ENCODE measurements around the gene FCRL5.

GRCh38 chr1:157584503-157584902 lies 32.2 kb upstream of the FCRL5 start:
- no peak for TF ChIP-seq CREB5 (CRISPR knock-in tag; IDR thresholded peaks at IDR 0.05; ENCODE audit: low read depth)
- TF ChIP-seq PATZ1 (CRISPR knock-in tag; IDR thresholded peaks at IDR 0.05; ENCODE audit: borderline replicate concordance) = no peak
- no peak for TF ChIP-seq ZFP30 (CRISPR knock-in tag; IDR thresholded peaks at IDR 0.05)
- no peak for TF ChIP-seq BACH2 (CRISPR knock-in tag; IDR thresholded peaks at IDR 0.05; ENCODE audit: borderline replicate concordance)
- no peak for TF ChIP-seq RARB (CRISPR knock-in tag; IDR thresholded peaks at IDR 0.05)
- TF ChIP-seq SNAI2 (CRISPR knock-in tag; IDR thresholded peaks at IDR 0.05) = no peak
